NB4 (cell line): ENCODE results near the gene CREB5.

Experiments
- CTCF ChIP-seq: IDR thresholded peaks from one replicate; pipeline ENCODE4 v1.5.1; 2012; ENCODE audit warnings: low read depth, low read length
- POLR2A ChIP-seq: IDR thresholded peaks from 2 replicates; pipeline ENCODE4 v1.6.1; 2011; ENCODE audit warnings: mild to moderate bottlenecking; ENCODE audit not compliant: insufficient read length; ENCODE audit errors: extremely low read depth

- no peak for TF ChIP-seq CTCF
- no peak for TF ChIP-seq POLR2A
Measured at GRCh38 chr7:28792858-28793257, 380.5 kb downstream of the CREB5 start.
